Sigmoid colon (tissue), 4 donors: Measurements from ENCODE around the gene HERC4.
"Not testable (repeated sequence)": the region's sequence is repeated elsewhere in the genome, so short reads cannot be mapped to it uniquely, and the experiment has no call there.

ENCODE experiments used
- POLR2A ChIP-seq, 2 donors: fragments of 450-650 bp; IDR thresholded peaks; one replicate each; pipeline ENCODE4 v1.6.1; 2016; ENCODE audit warnings: antibody characterized with exemption in 2 of 2, mild to moderate bottlenecking in 2 of 2, moderate library complexity in 2 of 2
- POLR2AphosphoS5 ChIP-seq, 4 donors: sonication (generic); formaldehyde crosslinking; IDR thresholded peaks; one replicate each; pipeline ENCODE4 v1.6.1; 2017; ENCODE audit warnings: antibody characterized with exemption in 4 of 4
- TF ChIP-seq, protein P1 (sequence below), 4 experiments: fragments of 450-650 bp in 3 of 4; fragments of 200-600 bp in 1 of 4; IDR thresholded peaks; one replicate each; pipeline ENCODE4 v1.5.1; 2016 to 2019; ENCODE audit warnings: antibody characterized with exemption in 4 of 4, mild to moderate bottlenecking in 3 of 4, moderate library complexity in 2 of 4

DNA sequence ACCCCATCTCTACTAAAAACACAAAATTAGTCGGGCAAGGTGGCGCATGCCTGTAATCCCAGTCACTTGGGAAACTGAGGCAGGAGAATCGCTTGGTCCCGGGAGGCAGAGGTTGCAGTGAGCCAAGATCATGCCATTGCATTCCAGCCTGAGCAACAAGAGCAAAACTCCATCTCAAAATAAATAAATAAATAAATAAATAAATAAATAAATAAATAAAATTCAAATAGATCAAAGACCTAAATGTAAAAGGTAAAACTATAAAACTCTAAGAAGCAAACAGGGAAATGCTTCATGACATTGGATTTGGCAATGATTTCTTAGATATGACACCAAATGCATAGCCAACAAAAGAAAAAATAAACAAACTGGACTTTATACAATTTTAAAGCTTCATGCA lies 52.8 kb downstream of the HERC4 start:
- not testable (repeated sequence) for TF ChIP-seq POLR2A, POLR2AphosphoS5 (IDR thresholded peaks at IDR 0.05)
- TF ChIP-seq, protein P1, sequence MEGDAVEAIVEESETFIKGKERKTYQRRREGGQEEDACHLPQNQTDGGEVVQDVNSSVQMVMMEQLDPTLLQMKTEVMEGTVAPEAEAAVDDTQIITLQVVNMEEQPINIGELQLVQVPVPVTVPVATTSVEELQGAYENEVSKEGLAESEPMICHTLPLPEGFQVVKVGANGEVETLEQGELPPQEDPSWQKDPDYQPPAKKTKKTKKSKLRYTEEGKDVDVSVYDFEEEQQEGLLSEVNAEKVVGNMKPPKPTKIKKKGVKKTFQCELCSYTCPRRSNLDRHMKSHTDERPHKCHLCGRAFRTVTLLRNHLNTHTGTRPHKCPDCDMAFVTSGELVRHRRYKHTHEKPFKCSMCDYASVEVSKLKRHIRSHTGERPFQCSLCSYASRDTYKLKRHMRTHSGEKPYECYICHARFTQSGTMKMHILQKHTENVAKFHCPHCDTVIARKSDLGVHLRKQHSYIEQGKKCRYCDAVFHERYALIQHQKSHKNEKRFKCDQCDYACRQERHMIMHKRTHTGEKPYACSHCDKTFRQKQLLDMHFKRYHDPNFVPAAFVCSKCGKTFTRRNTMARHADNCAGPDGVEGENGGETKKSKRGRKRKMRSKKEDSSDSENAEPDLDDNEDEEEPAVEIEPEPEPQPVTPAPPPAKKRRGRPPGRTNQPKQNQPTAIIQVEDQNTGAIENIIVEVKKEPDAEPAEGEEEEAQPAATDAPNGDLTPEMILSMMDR (IDR thresholded peaks at IDR 0.05) = not testable (repeated sequence)
